CD14-positive monocyte (primary cell): Measurements from ENCODE around the gene ARHGEF10L. TPM values are rescaled to one million over a fixed set of nuclear protein-coding genes. Genes with fewer than 3 reads are reported as not detected.

Experiments used
- DNase-seq, 3 donors: peaks; one replicate each; pipeline ENCODE4 v3.0.0-alpha.2; 2011 to 2022
- H2AFZ ChIP-seq: 2 replicates; pipeline ENCODE4 v1.6.0; 2012; ENCODE audit warnings: mild to moderate bottlenecking, low read depth, low read length, inconsistent platforms; ENCODE audit not compliant: insufficient read depth, poor library complexity, severe bottlenecking
- H3K27ac ChIP-seq, 2 donors: 1 replicate in 1 of 2; 2 replicates in 1 of 2; pipeline ENCODE4 v1.5.1; 2012 to 2013; ENCODE audit warnings: low read length in 2 of 2, control low read depth in 1 of 2, inconsistent platforms in 1 of 2, low read depth in 1 of 2, mild to moderate bottlenecking in 1 of 2
- H3K27me3 ChIP-seq, 2 donors: one replicate each; pipeline versions ENCODE4 v1.6.0 to v1.6.1; 2011 to 2013; ENCODE audit warnings: low read length in 2 of 2; ENCODE audit not compliant: control insufficient read depth in 2 of 2, insufficient read depth in 2 of 2
- H3K36me3 ChIP-seq, 2 donors: replicated peaks in 1 of 2; 1 replicate in 1 of 2; 2 replicates in 1 of 2; pipeline versions ENCODE4 v1.5.1 to v1.6.1; 2012 to 2013; ENCODE audit warnings: low read length in 2 of 2, control low read depth in 1 of 2, inconsistent platforms in 1 of 2, mild to moderate bottlenecking in 1 of 2; ENCODE audit not compliant: insufficient read depth in 2 of 2, control insufficient read depth in 1 of 2
- H3K4me1 ChIP-seq, 2 donors: 1 replicate in 1 of 2; 2 replicates in 1 of 2; pipeline versions ENCODE4 v1.5.1 to v1.6.1; 2012 to 2013; ENCODE audit warnings: low read length in 2 of 2, control low read depth in 1 of 2, inconsistent platforms in 1 of 2, mild to moderate bottlenecking in 1 of 2, moderate library complexity in 1 of 2; ENCODE audit not compliant: insufficient read depth in 2 of 2, control insufficient read depth in 1 of 2
- H3K4me2 ChIP-seq: replicated peaks from 2 replicates; pipeline ENCODE3; 2012; ENCODE audit warnings: low read length, moderate library complexity, mild to moderate bottlenecking; ENCODE audit not compliant: poor library complexity, severe bottlenecking; ENCODE audit errors: extremely low read depth
- H3K4me3 ChIP-seq, 3 experiments: fragments of 200-600 bp in 1 of 3; sonication (generic) in 1 of 3; replicated peaks in 1 of 3; 1 replicate in 2 of 3; 2 replicates in 1 of 3; pipeline ENCODE4 v1.5.1; 2011 to 2013; ENCODE audit warnings: low read length in 3 of 3, mild to moderate bottlenecking in 3 of 3, control low read depth in 2 of 3, low read depth in 2 of 3, inconsistent platforms in 1 of 3, moderate library complexity in 1 of 3
- H3K79me2 ChIP-seq: 2 replicates; pipeline ENCODE4 v1.6.0; 2012; ENCODE audit warnings: mild to moderate bottlenecking, control low read depth, inconsistent platforms, low read length, moderate library complexity; ENCODE audit not compliant: insufficient read depth
- H3K9ac ChIP-seq: 2 replicates; pipeline ENCODE4 v1.6.0; 2017; ENCODE audit warnings: low read length, mild to moderate bottlenecking; ENCODE audit not compliant: insufficient read depth, poor library complexity, severe bottlenecking
- H3K9me3 ChIP-seq, 2 donors: replicated peaks in 1 of 2; 1 replicate in 1 of 2; 2 replicates in 1 of 2; pipeline versions ENCODE4 v1.5.1 to v1.6.1; 2012 to 2013; ENCODE audit warnings: low read length in 2 of 2, control low read depth in 1 of 2; ENCODE audit not compliant: control insufficient read depth in 1 of 2, insufficient read depth in 1 of 2
- H4K20me1 ChIP-seq: 2 replicates; pipeline ENCODE4 v1.6.0; 2012; ENCODE audit warnings: mild to moderate bottlenecking, low read length, control low read depth, moderate library complexity; ENCODE audit not compliant: insufficient read depth
- H3K27ac Mint-ChIP-seq, 7 donors: one replicate each; pipeline ENCODE4 v1.8.0; 2020; ENCODE audit warnings: mild to moderate bottlenecking in 7 of 7, mixed read lengths in 7 of 7, moderate library complexity in 6 of 7, inconsistent platforms in 2 of 7
- H3K27me3 Mint-ChIP-seq, 3 donors: one replicate each; pipeline ENCODE4 v1.8.0; 2021 to 2022; ENCODE audit warnings: low read depth in 3 of 3, mild to moderate bottlenecking in 3 of 3, mixed read lengths in 3 of 3, moderate library complexity in 3 of 3, inconsistent platforms in 1 of 3
- H3K36me3 Mint-ChIP-seq, 2 donors: one replicate each; pipeline ENCODE4 v1.8.0; 2020; ENCODE audit warnings: mixed read lengths in 2 of 2, inconsistent platforms in 1 of 2, mild to moderate bottlenecking in 1 of 2
- H3K4me1 Mint-ChIP-seq: one replicate; pipeline ENCODE4 v1.8.0; 2020; ENCODE audit warnings: mild to moderate bottlenecking, mixed read lengths
- H3K4me3 Mint-ChIP-seq, 2 donors: one replicate each; pipeline ENCODE4 v1.8.0; 2020; ENCODE audit warnings: mild to moderate bottlenecking in 2 of 2, mixed read lengths in 2 of 2, moderate library complexity in 1 of 2
- H3K9me3 Mint-ChIP-seq, 7 donors: one replicate each; pipeline ENCODE4 v1.8.0; 2020 to 2022; ENCODE audit warnings: mixed read lengths in 7 of 7, mild to moderate bottlenecking in 6 of 7, moderate library complexity in 6 of 7, inconsistent platforms in 2 of 7
- WGBS: methylation state at CpG from one replicate; pipeline ENCODE4 v1.1.5; 2013; ENCODE audit warnings: missing lambda C conversion rate; ENCODE audit not compliant: insufficient coverage; 5-methylcytosine and 5-hydroxymethylcytosine counted together
- intact Hi-C, 2 donors: fragments of 100-400 bp; cut with micrococcal nuclease; formaldehyde crosslinking; loops; one replicate each; pipeline versions ENCODE4 v1.15.0 to v1.15.1; 2023
- polyA plus RNA-seq, 3 donors: library from polyadenylated mRNA; depleted of rRNA in 1 of 3; unstranded in 2 of 3; stranded (reverse) in 1 of 3; fragments of 300-500 nt in 2 of 3; fragments of >200 nt in 1 of 3; fragmentation: Illumina TruSeq in 2 of 3; gene quantifications; 1 replicate in 2 of 3; 2 replicates in 1 of 3; pipeline ENCODE4 v1.2.3, GENCODE V29; 2012 to 2021
- TF ChIP-seq, protein P1 (sequence below): fragments of 200-600 bp; IDR thresholded peaks from one replicate; pipeline ENCODE4 v1.8.0; 2022; ENCODE audit warnings: antibody characterized with exemption, mild to moderate bottlenecking

ARHGEF10L gene
- polyA plus RNA-seq, 3 donors, result 20.7 to 95.7 (median 23.7) TPM

DNA sequence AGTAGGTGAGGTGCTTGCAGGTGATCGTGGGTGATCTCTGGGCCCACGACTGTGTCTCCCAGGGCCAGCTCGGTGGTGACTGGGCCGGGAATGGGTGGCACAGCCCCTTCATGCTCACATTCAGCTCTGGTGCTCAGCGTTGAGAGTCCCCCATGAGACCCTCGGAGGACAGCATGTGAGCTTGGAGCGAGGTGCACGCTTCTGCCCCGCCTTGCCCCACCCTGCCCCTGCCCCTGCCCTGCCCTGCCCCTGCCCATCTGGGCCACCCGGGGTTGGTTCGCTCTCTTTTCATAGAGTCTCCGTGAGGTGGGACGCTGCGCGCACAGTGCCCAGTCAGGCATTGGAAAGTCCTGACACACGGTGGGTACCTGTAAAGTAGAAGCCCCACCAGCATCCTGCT is 140.4 kb downstream of the ARHGEF10L start:
- intact Hi-C loops, result no loop called here
- peaks cover 1 to 15% (median 10%) of the 10 kb centered on the region in 3 donors for H3K27me3 Mint-ChIP-seq
- no peak overlapping the region for H3K27ac ChIP-seq
- H3K79me2 ChIP-seq, result peaks cover 6% of the 10 kb centered on the region
- H3K4me1 ChIP-seq, result peaks cover 9% of the 10 kb centered on the region in 2 donors
- H3K9ac ChIP-seq, result no peak overlapping the region
- WGBS, result 93% methylated on average over 16 of the region's 16 CpGs
- no peak overlapping the region for H3K4me3 Mint-ChIP-seq
- H3K36me3 Mint-ChIP-seq, result peaks cover 73 to 97% of the 10 kb centered on the region in 2 donors
- peaks cover 100% of the 10 kb centered on the region for H4K20me1 ChIP-seq
- H3K4me3 ChIP-seq, result no peak overlapping the region
- H3K4me1 Mint-ChIP-seq, result peaks cover 8% of the 10 kb centered on the region
- DNase-seq, result no peak
- no peak overlapping the region for H3K27ac Mint-ChIP-seq
- peaks cover 83 to 97% of the 10 kb centered on the region in 2 donors for H3K36me3 ChIP-seq
- H2AFZ ChIP-seq, result no peak overlapping the region
- H3K27me3 ChIP-seq, result no peaks in the 10 kb centered on the region
- peaks cover 0 to 2% (median 0%) of the 10 kb centered on the region in 7 donors for H3K9me3 Mint-ChIP-seq
- TF ChIP-seq, protein P1, sequence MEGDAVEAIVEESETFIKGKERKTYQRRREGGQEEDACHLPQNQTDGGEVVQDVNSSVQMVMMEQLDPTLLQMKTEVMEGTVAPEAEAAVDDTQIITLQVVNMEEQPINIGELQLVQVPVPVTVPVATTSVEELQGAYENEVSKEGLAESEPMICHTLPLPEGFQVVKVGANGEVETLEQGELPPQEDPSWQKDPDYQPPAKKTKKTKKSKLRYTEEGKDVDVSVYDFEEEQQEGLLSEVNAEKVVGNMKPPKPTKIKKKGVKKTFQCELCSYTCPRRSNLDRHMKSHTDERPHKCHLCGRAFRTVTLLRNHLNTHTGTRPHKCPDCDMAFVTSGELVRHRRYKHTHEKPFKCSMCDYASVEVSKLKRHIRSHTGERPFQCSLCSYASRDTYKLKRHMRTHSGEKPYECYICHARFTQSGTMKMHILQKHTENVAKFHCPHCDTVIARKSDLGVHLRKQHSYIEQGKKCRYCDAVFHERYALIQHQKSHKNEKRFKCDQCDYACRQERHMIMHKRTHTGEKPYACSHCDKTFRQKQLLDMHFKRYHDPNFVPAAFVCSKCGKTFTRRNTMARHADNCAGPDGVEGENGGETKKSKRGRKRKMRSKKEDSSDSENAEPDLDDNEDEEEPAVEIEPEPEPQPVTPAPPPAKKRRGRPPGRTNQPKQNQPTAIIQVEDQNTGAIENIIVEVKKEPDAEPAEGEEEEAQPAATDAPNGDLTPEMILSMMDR, result no peak
- no peak overlapping the region for H3K4me2 ChIP-seq
- H3K9me3 ChIP-seq, result no peaks in the 10 kb centered on the region

- H3K9ac ChIP-seq, result no peak overlapping the region
- H3K9me3 ChIP-seq, result no peaks in the 10 kb centered on the region
- no peak for DNase-seq
- Mint-ChIP-seq H3K4me1 (peaks cover 3% of the 10 kb centered on the region), H3K27ac (no peak overlapping the region), H3K9me3 (peaks cover 0 to 1% (median 0%) of the 10 kb centered on the region in 7 donors), H3K27me3 (peaks cover 1 to 13% (median 8%) of the 10 kb centered on the region in 3 donors), H3K36me3 (peaks cover 74 to 97% of the 10 kb centered on the region in 2 donors), H3K4me3 (no peak overlapping the region)
- TF ChIP-seq, protein P1, result no peak
- no peak overlapping the region for H3K4me2 ChIP-seq
- no peak overlapping the region for H2AFZ ChIP-seq
- peaks cover 100% of the 10 kb centered on the region for H4K20me1 ChIP-seq
- no peaks in the 10 kb centered on the region for H3K27me3 ChIP-seq
- WGBS, result 93% methylated on average over 7 of the region's 10 CpGs
- peaks cover 4 to 5% of the 10 kb centered on the region in 2 donors for H3K4me1 ChIP-seq
- peaks cover 82 to 97% of the 10 kb centered on the region in 2 donors for H3K36me3 ChIP-seq
- peaks cover 6% of the 10 kb centered on the region for H3K79me2 ChIP-seq
- no peak overlapping the region for H3K27ac ChIP-seq
- intact Hi-C loops, result no loop called here
- H3K4me3 ChIP-seq, result no peak overlapping the region
Measured at GRCh38 chr1:17680308-17680707, 140.8 kb downstream of the ARHGEF10L start.
